TTC549 (cell line): ENCODE results near the gene GFRA1.

ENCODE experiments used
- FAIRE-seq: peaks from 2 replicates; lab custom pipeline; 2012; peaks lifted over from hg19 to GRCh38; lab: Jason Lieb, UNC

GFRA1 gene

DNA sequence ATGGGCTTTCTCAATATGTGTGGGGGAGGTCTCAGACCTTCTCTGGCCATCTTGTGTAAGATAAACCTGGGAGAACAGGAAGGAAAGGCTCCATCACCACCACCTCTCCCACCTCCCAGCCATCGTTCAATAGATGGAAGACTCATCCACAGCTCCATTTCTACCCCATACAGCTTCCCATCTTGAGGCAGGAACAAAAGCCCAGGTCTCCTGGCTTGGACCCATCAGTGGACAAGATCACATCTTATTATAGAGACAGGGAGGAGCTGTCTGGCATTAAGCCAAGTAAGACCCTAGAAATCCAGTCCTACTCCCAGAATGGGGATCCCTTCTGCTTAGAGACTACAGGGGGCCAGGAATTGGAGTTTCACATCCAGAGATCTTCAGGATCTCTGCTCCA, 150.3 kb downstream of the GFRA1 start:
- FAIRE-seq, result no peak

DNA sequence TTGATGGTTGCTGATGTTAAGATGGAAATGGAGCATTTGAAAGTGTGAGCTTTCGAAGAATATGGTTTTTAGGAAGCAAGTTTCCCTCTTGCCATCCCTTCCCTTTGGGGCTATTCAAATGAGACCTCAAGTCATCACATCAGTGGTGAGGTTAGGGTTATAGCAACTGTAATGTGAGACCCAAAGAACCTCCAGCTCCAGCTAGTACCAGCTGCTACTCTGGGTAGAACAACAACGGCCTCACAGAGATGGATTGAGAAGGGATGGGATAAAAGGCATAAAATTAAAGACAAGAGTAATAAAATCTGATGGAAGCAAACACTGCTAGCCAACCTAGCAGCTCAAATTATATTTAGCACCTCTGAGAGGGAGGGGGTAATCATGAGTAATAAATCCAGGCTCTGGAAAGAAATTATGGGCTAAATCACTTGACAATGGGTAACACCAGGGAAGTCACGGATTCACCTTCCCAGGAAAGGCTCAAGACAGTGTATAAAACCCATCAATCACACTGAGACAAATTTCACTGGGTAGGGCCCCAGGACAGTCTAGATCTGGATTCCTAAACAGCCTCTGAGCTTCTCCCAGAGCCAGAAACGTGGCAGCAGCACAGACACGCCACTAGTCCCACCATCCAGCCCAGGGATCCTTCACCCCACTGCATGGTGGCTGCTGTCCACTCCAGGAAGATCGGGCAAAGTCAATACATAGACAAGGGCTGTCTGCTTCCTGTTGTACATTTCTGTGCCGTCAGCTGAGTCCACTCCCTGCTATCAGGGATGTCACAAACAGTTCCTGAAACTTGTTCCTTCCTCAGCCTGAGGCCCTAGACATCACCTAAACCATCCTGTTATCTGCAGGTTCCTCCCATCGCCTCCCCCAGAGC, 151.1 kb downstream of the GFRA1 start:
- no peak for FAIRE-seq

DNA sequence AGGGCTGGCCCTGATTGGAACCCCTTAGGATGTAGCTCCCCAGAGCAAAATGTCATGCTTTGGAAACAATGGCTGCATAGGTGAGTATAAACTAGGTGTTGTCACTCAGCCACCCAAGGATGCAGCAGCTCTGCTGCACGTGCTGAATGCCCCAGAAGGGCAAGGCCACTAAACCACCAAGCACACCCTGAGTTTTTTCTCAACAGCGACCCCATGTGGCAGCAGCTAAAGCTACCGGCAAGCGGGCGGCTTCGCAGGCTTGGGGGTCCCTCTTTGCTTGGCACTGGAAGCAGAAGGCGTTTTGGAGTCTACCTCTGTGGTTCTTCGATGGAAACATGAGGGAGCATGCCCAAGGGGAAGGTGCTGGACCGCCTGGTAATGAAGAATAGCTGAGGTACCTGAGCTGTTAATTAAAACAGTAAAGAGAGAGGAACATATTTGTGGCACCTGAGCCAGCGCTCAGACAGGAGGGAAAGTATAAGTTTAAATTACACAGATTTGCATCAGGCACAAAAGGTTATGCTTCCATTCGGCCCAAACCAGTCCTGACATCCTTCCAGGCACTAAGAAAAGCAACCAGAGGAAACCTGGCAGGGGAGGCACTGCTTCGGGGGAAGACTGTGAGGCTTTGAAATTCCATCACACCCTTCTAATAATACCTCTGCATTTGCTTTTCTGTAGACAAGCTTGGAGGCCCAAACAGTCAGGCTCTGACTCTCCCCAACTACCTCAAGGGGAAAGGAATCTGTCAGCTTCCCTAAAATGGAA, 152.1 kb downstream of the GFRA1 start:
- FAIRE-seq, result no peak

DNA sequence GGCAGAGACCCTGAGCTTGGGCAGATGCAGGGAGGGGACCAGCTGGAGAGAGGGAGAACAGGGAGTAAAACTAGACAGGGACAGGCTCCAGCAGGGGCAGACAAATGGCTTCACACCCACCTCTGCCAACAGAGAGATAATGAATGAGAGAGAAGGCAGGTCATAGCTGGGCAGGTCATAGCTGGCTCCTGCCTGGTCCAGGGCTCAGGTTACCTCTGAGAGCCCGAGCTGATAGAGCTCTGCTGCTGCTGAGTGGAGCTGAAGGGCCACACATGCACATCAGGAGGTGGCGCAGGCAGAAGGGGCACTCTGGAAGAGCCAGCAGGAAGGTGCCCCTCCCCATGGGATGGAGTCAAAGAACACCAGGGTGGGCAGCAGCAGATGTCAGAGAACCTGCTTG, 154.2 kb downstream of the GFRA1 start:
- FAIRE-seq, result no peak

DNA sequence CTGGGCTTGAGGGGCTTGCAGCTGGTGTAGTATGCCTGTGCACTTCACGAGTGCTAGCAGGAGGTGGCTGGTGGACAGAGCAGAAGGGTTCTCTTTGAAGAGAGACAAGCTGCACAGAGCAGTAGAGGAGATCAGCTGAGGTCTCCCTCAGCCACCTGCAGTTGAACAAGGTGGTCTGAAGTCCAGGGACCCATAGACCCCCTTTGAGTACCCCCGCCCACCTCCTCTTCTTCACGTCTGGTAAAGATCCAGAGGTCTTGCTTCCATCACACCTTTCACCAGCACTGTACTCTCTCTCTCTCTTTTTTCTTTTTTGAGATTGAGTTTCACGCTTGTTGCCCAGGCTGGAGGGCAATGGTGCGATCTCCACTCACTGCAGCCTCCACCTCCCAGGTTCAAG, 157.2 kb downstream of the GFRA1 start:
- FAIRE-seq, result no peak

DNA sequence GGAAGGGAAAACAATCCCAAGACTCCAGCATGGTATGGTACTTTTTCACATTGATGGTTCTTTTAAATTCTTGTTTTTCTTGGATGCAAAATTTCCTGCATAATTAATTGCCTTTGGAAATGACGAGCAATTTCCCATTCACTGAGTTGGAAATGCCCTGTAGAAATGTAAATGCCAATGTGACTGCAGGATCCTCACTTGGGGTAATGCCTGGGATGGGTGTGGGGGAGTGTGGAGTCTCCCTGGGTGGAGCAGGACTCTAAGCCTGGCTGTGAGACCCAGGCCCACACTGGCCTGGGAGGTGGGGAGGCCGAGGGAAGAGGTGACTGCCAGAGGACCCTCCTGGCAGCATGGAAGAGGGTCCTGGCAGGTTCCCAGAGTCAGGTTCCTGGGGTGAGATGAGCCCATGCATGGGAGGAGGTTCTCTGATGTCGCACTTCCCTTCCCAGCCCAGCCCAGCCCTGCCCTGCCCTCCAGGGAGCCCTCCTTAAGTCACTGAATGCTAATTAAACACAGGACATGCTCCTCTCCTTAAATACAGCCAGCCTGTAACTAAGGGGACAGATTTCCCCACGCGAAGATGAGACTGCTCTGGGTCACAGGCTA, 157.9 kb downstream of the GFRA1 start:
- FAIRE-seq, result no peak

DNA sequence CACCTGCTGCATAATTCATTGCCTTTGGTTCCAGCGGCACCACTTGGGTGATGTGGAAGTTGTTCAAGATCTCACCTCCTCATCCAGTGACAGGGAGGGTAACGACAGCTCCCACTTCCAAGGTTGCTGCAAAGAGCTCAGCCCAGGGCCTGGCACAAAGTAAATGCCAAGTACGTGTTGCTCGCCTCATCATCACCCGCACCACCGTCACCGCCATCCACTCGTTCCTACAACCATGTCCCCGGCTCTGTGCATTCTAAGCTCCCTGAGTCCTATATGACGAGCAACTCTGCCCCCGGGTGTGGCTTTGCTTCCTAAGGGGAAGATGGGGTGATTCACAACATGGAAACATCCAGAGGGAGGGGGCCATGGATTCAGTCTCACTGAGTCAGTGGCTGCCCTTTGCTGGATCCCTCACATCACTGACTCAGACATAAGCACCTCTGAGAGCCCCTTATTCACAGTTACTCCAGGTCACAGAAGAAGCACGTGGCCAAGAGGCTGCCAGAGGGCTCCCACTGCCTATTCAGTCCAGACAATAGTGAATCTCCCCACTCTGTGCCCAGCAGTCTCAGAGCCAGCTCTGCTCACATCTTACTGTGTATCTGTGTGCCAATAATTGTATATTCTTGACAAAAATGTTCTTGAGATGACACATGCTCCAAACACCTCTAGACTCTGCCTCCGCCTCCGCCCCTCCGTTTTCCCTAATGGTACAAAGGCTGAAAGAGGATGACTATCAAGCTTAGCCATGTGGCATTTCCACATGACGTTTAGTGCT, 159.1 kb downstream of the GFRA1 start:
- no peak for FAIRE-seq

DNA sequence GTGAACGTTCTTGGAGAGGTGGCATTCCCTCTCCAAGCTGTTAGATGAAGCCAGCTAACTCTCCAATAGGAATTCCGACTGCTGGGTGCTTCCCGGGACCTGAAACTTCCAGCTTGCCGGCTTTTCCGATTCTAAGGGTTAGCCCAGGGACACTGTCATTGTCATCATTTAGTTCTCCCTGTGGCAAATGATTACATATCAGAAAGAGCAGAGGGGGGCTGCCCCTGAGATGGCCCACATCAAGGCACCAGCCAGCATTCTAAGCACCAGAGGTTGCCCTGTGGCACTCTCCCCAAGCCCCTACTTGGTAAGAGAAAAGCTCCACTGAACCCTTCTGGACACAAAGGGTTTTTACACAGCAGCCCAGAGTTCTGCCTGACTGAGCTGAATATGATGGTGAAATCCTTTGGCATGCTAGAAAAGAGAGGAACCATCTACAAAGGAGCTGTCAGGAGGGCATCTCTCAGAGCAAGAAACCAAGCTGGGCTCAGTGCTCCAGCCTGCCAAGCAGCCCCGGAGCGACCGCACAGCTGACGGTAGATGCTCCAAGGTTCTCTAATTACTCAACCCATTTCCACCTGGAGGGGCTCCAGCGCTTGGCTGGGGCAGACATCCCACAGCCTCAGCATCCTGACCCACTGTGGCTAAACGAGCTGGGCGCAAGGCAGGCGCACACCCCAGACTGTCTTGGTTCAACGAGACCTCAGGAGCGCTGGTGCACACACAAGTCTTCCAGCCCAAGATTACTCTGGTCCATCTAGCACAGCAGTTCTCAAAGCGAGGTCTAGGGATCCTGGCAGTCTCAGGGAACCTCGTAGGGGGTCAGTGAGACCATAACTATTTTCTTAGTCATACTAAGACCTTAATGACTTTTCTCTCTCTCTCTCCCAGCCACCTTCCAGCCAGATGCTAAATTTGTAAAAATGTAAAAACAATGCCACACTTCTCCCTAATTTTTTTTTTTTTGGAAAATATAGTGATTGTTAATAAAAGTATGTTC, 160.5 kb downstream of the GFRA1 start:
- FAIRE-seq, result no peak

DNA sequence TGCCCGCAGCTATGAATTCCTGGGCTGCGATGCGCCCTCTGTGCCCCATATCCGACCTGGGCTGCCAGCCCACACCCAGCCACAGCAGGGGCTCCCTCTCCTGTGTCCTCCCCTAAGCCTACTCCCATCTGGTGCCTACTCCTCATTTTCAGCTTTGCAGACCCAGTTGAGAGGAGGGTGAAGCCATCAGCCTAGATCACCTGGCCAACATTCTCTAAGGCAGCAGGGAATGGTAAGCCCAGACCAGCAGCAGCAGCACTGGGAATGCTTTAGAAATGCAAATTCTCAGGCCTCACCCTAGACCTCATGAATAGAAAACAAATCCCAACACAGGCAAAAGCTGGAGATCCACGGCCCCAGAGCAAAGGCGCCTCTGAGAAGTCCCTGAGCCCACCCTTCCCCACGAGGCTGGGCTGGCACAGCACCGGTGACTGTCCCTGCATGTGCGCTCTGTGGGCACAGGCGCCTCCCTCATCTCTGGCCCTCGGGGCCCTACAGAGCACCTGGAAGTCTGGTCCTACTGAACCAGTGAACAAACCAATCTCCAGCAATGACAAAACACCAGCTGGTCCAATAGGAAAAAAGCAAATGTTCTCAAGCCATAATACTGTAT, 161.4 kb downstream of the GFRA1 start:
- no peak for FAIRE-seq

DNA sequence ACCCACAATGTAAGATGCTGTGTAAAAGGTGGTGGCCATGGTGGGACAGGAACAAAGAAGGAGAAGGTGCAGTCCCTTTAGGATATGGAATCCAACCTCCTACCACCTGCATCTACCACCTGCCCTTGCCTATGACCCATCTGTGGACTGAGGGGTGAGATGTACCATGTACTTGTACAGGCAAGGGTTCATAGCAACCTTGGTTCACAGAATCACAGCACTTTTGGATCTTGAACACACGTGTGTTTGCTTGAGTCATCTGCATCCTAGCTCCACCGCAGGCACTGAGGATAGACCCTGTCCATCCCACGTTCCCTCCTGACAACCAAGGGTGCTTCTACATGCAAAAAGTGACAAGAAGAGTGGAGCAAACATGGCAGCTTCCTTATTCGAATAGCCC, 162.3 kb downstream of the GFRA1 start:
- no peak for FAIRE-seq

DNA sequence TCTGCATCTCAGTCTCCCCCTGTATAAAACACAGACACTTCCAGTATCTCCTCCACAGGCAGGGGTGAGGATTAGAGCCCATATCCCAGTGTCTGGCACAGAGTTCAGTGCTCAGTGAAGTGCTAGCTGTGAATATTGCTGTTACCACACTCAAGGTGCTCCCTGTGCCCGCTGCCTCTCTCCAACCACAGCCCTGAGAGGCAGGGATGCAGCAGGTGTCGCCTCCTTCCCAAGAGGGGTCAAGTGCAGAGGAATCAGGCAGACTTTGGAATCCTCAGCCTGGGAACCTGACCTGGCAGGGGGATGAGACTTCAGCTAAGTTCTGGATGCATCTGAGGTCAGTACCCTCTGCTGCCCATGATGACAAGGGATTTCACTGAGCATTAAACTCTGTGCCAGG, 163.1 kb downstream of the GFRA1 start:
- no peak for FAIRE-seq

DNA sequence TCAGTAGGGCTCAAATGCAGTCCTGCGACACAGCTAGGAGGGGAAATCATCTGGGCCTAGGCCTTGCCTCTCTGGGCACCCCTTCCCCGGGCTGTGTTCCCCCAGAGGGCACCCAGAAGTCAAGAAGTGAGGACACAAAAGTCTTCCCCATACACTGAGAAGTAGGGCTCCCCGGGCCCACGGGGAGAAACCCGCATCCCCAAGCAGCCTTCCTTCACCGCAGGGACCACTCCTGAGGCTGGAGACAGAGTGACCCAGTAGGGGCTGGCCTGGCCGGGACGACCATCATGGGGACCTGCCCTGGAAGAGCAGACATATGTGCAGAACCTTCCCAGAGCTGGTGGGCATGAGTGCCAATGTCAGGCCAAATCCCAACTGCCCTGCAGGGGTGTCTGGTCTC, 163.5 kb downstream of the GFRA1 start:
- no peak for FAIRE-seq

DNA sequence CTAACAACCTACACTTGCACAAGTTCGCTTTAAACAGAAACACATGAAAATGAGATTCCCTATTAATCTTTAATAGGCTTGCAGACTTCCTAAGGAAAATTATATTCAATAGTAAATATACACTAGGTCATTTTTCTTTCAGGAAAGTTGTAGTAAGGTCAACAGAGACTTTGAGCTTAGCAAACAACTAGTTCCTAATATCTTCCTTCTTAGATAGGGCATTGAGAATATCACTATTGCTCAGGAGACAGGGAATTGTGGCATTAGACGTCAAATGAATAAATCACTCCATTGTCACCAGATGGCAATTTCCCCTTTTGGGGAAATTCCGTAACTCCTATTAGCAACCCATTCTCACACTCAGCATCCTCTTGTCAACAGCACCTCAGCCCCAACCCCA, 164.9 kb downstream of the GFRA1 start:
- FAIRE-seq, result no peak

DNA sequence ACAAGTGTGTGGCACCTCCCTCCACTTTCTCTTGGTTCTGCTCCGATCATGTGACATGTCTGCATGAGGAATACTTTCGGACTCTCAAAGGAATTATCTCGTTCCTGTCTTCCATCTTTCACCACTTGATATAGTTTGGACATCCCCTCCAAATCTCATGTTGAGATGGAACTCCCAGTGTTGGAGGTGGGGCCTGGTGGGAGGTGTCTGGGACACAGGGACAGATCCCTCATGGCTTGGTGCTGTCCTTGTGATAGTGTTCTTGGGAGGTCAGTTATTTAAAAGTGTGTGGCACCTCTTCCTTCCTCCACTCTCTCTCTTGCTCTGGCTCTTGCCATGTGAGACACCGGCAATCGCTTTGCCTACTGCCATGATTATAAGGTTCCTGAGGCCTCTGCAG, 166.4 kb downstream of the GFRA1 start:
- FAIRE-seq, result no peak

DNA sequence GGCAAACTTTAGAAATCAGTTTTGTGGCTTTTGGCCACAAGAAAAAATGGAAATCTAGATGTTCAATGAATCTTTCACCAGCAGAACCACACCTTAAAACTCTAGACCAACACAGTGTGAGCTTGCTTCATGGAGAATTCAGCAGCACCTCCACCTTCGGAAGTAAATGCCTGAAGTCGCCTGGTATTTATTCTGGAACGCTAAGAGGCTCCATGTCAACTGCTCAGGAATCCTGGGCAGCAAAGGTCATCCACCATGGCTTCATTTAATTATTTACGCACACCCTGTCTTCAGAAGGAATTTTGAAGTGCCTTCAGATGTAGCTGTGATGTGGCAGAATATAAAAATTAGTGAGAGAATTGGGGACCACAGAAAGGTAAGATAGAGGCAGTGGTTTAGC, 167.7 kb downstream of the GFRA1 start:
- FAIRE-seq, result no peak

DNA sequence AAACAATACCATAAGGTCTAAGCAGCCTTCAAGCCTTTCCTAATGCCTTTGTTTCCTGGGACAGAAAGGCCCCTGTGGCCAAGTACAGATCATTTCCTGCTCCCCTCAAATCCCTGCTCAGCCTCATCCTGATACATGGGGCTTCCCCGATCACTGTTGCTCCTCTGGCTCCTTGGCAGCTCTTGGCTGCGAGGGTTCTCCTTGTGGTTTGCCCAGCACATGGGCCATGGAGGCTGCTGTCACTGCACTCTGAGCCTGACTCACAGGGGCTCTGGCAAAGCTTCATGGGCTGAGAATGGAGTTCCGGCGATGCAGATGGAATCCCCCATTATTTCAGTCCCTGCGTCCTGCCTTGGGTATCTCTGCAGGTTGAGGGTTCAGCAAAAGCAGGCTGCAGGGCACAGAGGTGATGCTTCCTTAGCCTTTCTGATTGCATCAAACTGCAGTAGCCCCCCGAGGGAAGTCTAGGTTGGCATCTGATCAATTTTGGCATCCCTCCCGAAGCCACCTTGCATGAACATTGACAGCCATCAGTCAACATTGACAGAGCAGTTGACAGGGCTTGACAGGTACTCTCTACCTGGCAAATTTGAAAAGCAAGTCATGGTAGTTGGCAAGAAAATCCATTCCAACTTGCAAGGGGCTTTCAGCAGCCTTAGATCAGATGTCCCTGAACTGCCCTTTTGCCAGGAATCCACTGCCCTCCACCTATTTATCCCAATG, 168.6 kb downstream of the GFRA1 start:
- no peak for FAIRE-seq

DNA sequence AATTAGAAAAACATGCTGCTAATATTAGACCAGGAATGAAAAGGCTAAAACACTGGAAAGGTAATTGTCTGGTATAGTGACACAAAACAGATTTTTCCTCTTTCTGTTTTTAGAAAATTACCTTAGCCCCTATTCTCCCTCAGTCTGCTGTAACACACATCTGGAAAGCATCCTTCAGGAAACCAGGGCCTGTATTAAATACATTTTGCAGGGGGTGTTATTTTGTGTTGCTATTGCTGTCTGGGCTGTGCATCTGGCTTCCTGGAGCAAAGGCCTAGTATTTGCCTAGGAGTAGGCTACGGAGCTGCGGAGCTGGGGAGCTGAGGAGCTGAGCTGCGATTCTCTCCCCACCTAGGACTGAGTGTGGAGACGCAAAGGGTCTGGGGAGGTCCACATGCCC, 169.3 kb downstream of the GFRA1 start:
- FAIRE-seq, result no peak

DNA sequence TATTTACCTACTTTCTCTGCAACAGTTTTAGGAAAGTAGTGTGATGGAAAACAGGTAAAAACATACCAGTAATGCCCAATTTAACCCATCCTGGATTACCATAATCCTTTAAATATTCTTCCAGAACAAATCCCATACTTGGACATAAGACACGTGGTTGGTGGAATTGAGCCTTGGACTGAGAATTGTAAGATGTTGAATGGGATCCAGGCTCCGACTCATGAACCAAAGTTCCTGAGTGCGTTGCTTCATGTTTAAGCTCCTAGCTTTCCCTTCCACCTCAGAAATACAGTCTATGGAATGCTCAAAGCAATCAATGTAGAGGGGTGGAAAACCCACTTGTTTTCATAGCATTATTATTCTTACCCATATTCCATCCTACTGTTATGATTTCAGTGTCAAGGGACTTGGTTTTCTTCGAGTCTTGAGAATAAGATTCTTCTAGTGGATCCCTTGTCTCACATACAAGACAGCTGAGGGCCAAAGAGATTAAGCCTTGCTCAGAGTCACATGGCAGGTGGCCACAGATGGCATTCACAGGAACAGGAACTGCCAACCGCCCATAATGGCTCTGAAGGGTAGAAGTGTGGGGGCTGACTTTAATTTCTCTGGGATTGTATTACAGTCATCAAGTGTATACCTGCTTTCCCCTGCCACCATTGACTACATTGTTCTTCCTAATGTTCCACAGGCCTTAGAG, 171.2 kb downstream of the GFRA1 start:
- no peak for FAIRE-seq

DNA sequence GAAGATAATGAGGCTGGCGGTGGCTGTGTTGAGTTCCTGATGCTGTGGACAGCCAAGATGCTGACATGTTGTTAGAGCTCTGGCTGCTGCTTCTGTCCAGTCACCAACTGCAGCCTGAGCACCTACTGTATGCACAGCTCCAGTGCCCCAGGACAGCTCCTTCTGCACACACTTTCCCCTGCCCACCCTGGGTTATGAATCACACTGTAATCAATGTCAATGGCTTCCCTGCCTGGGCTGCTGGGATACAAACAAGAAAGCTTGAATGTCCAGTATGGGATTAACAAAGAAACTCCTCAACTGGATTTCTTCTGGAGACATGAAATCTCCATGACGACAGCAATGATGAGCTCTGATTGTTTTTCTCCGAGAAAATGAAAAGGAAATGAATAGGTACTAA, 172.0 kb downstream of the GFRA1 start:
- no peak for FAIRE-seq
